Tibial nerve (tissue), 4 donors: Measurements from ENCODE around the gene AP3M1. TPM values are rescaled to one million over a fixed set of nuclear protein-coding genes. Genes with fewer than 3 reads are reported as not detected.

Experiments used
- DNase-seq, 2 donors: peaks; one replicate each; pipeline ENCODE4 v3.0.0-alpha.2; 2019; ENCODE audit warnings: low spot score in 2 of 2
- H3K27ac ChIP-seq, 4 donors: fragments of 200-600 bp; sonication (generic) in 3 of 4; one replicate each; pipeline ENCODE4 v1.5.1; 2017 to 2019; ENCODE audit warnings: mild to moderate bottlenecking in 1 of 4
- H3K27me3 ChIP-seq, 2 donors: fragments of 200-600 bp; sonication (generic) in 1 of 2; one replicate each; pipeline versions ENCODE4 v1.5.1 to v1.6.0; 2017 to 2019
- H3K36me3 ChIP-seq, 3 donors: fragments of 200-600 bp; sonication (generic); one replicate each; pipeline ENCODE4 v1.5.1; 2018 to 2019
- H3K4me1 ChIP-seq, 4 donors: fragments of 200-600 bp; sonication (generic) in 3 of 4; one replicate each; pipeline ENCODE4 v1.5.1; 2017 to 2019
- H3K4me3 ChIP-seq, 4 donors: fragments of 200-600 bp; sonication (generic) in 3 of 4; one replicate each; pipeline ENCODE4 v1.5.1; 2017 to 2019; ENCODE audit warnings: mild to moderate bottlenecking in 1 of 4, moderate library complexity in 1 of 4
- H3K9me3 ChIP-seq, 4 donors: fragments of 200-600 bp; sonication (generic) in 3 of 4; one replicate each; pipeline ENCODE4 v1.5.1; 2017 to 2019
- EP300 ChIP-seq, 2 donors: sonication (generic); formaldehyde crosslinking; IDR thresholded peaks; one replicate each; pipeline ENCODE4 v1.6.1; 2017; ENCODE audit warnings: antibody characterized with exemption in 2 of 2, mild to moderate bottlenecking in 1 of 2
- POLR2A ChIP-seq, 2 donors: fragments of 450-650 bp; IDR thresholded peaks; one replicate each; pipeline ENCODE4 v1.6.1; 2017; ENCODE audit warnings: antibody characterized with exemption in 2 of 2, mild to moderate bottlenecking in 2 of 2, moderate library complexity in 2 of 2
- WGBS, 2 donors: methylation state at CpG; one replicate each; pipeline ENCODE4 v1.1.5; 2018; 5-methylcytosine and 5-hydroxymethylcytosine counted together
- total RNA-seq, 4 donors: library from RNA; depleted of rRNA; stranded (reverse); fragments of >200 nt; gene quantifications; one replicate each; pipeline ENCODE4 v1.1.0, GENCODE V29; 2016
- TF ChIP-seq, protein P1 (sequence below), 5 experiments: fragments of 200-600 bp in 3 of 5; fragments of 450-650 bp in 2 of 5; sonication (generic) in 3 of 5; IDR thresholded peaks; one replicate each; pipeline ENCODE4 v1.5.1; 2016 to 2019; ENCODE audit warnings: antibody characterized with exemption in 5 of 5, mild to moderate bottlenecking in 3 of 5, moderate library complexity in 2 of 5

AP3M1 gene
- total RNA-seq, 4 donors from 2014 or later = 15.3 to 20.9 (median 16.9) TPM

DNA sequence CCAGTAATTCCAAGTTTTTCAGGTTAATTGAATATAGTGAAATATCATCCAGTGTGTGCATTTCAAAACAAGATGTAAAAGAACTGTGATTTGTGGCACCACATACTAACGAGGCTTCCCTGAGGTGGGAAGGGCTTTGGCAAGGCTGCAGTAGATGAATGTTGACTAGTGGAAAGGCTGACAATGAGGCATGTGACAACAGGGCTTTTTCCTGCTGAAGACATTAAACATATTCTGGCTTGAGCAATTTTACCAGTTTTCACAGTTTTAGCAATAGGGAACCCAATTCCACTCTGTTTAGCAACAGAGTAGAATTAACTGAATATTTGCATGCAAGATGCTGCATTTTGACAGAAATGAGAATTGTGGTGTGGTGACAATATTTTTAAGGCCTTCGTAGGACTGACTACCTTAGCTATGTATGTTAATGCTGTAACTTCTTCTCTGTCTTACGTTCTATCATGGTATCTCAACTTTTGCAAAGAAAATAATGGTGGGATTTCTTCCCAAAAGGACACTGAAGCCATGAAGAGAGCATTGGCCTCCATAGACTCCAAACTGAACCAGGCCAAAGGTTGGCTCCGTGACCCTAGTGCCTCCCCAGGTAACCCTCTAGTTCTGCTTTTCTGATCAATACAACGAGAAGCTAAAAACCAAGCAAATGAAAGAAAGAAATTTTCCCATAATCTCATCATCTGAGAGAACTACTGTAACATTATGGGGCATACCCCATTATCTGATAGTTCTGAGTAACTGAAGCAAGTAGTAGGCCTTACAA is 68.5 kb downstream of the AP3M1 start:
- TF ChIP-seq EP300 (IDR thresholded peaks at IDR 0.05) = peak in 1 of 2 donors; percentile 10
- TF ChIP-seq, protein P1, sequence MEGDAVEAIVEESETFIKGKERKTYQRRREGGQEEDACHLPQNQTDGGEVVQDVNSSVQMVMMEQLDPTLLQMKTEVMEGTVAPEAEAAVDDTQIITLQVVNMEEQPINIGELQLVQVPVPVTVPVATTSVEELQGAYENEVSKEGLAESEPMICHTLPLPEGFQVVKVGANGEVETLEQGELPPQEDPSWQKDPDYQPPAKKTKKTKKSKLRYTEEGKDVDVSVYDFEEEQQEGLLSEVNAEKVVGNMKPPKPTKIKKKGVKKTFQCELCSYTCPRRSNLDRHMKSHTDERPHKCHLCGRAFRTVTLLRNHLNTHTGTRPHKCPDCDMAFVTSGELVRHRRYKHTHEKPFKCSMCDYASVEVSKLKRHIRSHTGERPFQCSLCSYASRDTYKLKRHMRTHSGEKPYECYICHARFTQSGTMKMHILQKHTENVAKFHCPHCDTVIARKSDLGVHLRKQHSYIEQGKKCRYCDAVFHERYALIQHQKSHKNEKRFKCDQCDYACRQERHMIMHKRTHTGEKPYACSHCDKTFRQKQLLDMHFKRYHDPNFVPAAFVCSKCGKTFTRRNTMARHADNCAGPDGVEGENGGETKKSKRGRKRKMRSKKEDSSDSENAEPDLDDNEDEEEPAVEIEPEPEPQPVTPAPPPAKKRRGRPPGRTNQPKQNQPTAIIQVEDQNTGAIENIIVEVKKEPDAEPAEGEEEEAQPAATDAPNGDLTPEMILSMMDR (IDR thresholded peaks at IDR 0.05) = no peak
- Histone ChIP-seq H3K27ac (no peak overlapping the region), H3K27me3 (no peaks in the 10 kb centered on the region), H3K4me3 (no peak overlapping the region), H3K36me3 (peaks cover 0 to 24% (median 0%) of the 10 kb centered on the region in 3 donors), H3K4me1 (peaks cover 0 to 72% (median 27%) of the 10 kb centered on the region in 4 donors), H3K9me3 (no peaks in the 10 kb centered on the region)
- WGBS, 2 donors = 69 to 75% methylated on average over 5 of the region's 5 CpGs
- DNase-seq = no peak

DNA sequence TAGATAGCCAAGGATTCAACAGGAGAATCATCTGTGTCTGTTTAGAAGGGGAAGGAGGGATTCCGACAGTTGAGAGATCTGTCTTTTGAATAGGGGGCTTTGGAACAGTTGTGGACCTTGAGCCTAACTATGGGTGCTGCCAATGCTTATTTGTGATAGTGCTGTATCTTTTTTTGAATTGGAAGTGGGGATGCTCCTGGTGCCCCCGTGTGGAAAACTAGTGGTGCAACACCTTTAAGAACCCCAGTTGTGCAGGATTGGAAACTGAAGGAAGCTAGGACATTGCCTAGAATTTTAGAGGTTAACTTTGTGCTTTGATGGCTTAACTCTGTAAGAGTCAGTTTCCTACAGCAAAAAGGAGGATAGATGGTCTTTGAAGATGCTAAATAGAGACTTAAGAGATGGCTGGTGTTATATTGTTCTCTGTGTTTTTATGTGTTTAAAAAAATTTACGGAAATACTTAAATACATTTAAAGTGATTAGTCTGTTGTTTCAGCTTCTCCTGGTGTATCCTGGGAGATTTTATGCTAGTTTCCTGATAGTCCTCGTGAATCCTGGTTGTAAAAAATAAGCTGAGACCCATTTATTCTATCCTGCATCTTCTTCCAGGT is 69.3 kb downstream of the AP3M1 start:
- peaks cover 0 to 24% (median 0%) of the 10 kb centered on the region in 3 donors for H3K36me3 ChIP-seq
- DNase-seq = peak in 1 of 2 donors; percentile 48
- no peak overlapping the region for H3K4me3 ChIP-seq
- 39 to 42% methylated on average over 4 of the region's 4 CpGs for WGBS, 2 donors
- no peaks in the 10 kb centered on the region for H3K9me3 ChIP-seq
- peaks cover 0 to 72% (median 27%) of the 10 kb centered on the region in 4 donors for H3K4me1 ChIP-seq
- peak overlapping the region in 1 of 4 donors; percentile 13 for H3K27ac ChIP-seq
- H3K27me3 ChIP-seq = no peaks in the 10 kb centered on the region
- no peak for TF ChIP-seq POLR2A (IDR thresholded peaks at IDR 0.05)
- TF ChIP-seq, protein P1 (IDR thresholded peaks at IDR 0.05) = peak; percentile 63 to 76 (median 70)

DNA sequence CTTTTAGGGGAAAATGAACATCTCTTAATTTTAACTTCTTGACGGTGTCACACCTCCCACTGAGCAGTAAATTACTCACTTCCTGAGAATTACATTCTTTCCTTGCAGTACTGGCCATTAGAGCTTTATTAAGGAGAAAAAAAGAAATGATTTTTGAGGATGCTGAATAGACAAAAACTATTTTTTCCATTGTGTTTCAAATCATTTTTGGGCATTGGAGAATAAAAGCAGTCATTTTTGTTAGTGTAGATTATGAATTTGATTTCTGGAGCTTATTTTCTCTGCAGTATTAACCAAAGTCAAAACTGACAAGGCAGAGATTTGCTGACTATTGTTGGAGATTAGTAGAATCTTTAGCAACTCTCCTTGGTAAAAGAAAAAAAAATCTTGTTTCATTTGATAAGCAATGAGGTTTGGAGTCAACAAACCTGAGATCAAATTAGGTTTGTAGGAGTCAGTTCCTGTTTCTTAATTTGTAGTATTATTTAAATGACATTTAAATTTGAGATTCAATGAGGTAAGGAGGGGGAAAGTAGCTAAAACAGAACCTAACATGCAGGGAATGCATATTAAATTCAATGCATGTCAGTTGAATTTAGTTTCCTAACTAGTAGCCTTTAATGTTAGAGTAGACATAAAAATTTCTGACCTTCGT is 70.6 kb downstream of the AP3M1 start:
- no peak for DNase-seq
- peaks cover 0 to 30% (median 2%) of the 10 kb centered on the region in 3 donors for H3K36me3 ChIP-seq
- no peaks in the 10 kb centered on the region for H3K9me3 ChIP-seq
- TF ChIP-seq, protein P1 (IDR thresholded peaks at IDR 0.05) = no peak
- TF ChIP-seq POLR2A (IDR thresholded peaks at IDR 0.05) (no peak), EP300 (IDR thresholded peaks at IDR 0.05) (no peak)
- no peak overlapping the region for H3K4me3 ChIP-seq
- H3K27ac ChIP-seq = no peak overlapping the region
- H3K27me3 ChIP-seq = no peaks in the 10 kb centered on the region
- 45 to 49% methylated on average over 2 of the region's 2 CpGs for WGBS, 2 donors
- H3K4me1 ChIP-seq = peaks cover 0 to 69% (median 27%) of the 10 kb centered on the region in 4 donors

DNA sequence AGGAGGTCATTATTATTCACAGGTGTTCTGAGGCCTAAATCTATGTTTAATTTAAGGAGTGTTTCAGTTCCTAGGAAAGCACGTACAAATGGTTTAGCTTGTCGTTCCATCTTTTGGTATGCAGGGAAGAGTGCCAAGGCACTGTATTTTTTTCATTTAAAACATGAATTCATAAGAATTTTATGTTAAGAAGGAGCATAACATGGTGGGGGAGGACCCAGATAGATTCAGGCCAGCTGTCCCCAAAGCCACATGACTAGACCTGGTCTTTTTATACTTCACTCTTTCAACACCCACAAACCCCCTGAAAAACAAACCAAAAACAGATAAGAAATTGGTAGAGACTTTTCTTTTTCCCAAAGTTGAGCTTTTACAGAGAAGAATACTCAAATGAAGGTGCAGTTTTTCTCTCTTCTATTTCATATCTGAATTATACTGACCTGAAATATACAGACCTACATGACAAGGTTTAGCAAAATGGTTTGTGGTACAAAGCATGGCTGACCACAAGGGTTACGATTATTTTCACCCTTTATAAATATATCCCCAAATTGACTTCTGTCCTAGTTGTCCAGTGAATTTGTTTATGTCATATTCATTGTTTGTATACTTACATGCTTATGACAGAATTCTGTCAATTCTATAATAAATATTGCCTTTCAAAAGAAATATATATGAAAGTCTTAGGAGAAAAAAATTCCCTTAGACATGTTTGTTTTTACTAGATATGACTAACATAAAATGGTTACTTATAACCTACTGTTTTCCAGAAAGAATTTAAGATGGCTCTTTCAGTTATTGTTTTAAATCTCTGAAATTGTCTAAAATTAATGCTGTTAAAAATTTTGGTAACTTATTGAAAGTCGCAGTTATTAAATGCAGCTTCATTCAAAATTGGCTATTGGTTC is 71.3 kb downstream of the AP3M1 start:
- TF ChIP-seq POLR2A (IDR thresholded peaks at IDR 0.05) (no peak), EP300 (IDR thresholded peaks at IDR 0.05) (no peak)
- TF ChIP-seq, protein P1 (IDR thresholded peaks at IDR 0.05) = no peak
- Histone ChIP-seq H3K4me1 (peaks cover 0 to 69% (median 27%) of the 10 kb centered on the region in 4 donors), H3K9me3 (no peaks in the 10 kb centered on the region), H3K27me3 (no peaks in the 10 kb centered on the region), H3K27ac (peak overlapping the region in 1 of 4 donors; percentile 14), H3K36me3 (peaks cover 0 to 30% (median 2%) of the 10 kb centered on the region in 3 donors), H3K4me3 (no peak overlapping the region)
- WGBS, 2 donors = 47 to 53% methylated on average over 4 of the region's 4 CpGs
- no peak for DNase-seq
